ENCODE results near the gene RPP25L.

DNA sequence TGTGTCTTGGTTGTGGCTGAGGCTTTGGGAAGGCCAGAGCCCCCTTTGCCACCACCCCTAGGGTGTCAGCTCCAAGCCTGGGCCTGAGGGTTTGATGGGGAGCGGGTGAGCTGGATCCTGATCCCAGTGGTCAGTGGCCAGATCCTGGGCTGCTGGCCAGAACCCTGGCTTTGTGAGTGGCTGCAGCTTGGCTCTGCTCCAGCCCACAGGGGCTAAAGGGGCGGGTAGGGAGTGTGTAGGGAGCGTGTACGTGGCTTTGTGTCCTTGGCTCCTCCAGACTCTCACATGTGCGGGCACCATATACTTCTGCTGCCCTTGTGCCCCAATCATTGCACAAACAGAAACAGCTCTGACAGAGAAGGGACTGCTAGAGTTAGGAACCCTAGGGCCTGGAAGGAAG lies 38.9 kb upstream of the RPP25L start:
- TF ChIP-seq POLR2A (IDR thresholded peaks at IDR 0.05; ENCODE audit: low read length) (no peak), GATA1 (IDR thresholded peaks at IDR 0.05; ENCODE audit: low read depth, low read length) (no peak)
